IPS-18c (cell line): Measurements from ENCODE around the gene EN2.

ENCODE experiments used
- H3K4me3 ChIP-seq: 2 replicates; pipeline ENCODE4 v1.7.0; 2013; ENCODE audit warnings: low read depth, mild to moderate bottlenecking, low read length, moderate library complexity; ENCODE audit not compliant: insufficient read depth
- H3K9me3 ChIP-seq: one replicate; pipeline ENCODE4 v1.6.1; 2013; ENCODE audit warnings: mild to moderate bottlenecking, low read length, moderate library complexity; ENCODE audit not compliant: control insufficient read depth, insufficient read depth

EN2 gene

DNA sequence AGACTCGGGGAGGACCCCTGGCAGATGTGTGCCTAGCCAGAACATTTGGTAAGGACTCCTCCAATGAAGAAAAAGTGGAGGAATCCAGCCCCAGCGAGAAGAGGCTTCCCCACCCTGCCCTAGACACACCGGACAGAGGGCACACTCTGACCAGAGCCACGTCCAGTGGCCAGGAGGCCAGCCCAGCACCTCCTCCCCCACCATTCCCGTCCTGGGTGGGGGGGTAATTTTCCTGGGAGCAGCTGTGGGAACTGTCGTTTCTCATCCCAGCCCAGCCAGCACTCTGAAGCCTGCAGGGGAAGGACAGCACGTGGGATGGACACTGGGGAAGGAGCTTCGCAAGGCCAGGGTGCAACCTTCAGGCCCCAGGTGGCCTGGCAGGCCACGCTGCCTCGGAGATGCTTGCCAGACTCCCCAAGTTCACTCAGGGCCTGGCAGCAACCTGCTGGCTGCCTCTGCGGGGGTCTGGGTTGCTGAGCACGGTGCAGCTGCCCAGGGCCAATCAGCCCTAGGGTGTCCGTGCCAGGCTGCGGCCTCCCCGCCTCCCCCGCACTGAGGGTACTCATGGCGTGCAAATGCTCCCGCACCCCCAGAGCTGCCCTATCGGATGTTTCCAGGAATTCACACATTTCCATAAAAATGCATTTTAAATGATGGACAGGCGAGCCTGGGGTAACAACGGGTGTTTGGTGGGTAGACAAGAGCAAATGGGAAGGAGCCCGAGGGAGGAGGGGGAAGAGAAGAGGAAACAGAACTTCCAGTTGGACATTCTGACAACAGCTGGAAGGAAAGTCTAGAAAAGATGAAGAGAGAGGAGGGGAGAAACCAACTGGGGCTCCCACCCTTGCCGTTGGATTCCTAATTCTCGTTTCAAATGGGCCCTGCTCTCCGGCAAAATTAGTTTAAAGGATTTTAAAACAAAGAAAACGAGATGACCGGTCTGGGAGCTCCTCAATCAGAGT lies 1.9 kb upstream of the EN2 start:
- no peak overlapping the region for H3K4me3 ChIP-seq
- H3K9me3 ChIP-seq: no peaks in the 10 kb centered on the region

DNA sequence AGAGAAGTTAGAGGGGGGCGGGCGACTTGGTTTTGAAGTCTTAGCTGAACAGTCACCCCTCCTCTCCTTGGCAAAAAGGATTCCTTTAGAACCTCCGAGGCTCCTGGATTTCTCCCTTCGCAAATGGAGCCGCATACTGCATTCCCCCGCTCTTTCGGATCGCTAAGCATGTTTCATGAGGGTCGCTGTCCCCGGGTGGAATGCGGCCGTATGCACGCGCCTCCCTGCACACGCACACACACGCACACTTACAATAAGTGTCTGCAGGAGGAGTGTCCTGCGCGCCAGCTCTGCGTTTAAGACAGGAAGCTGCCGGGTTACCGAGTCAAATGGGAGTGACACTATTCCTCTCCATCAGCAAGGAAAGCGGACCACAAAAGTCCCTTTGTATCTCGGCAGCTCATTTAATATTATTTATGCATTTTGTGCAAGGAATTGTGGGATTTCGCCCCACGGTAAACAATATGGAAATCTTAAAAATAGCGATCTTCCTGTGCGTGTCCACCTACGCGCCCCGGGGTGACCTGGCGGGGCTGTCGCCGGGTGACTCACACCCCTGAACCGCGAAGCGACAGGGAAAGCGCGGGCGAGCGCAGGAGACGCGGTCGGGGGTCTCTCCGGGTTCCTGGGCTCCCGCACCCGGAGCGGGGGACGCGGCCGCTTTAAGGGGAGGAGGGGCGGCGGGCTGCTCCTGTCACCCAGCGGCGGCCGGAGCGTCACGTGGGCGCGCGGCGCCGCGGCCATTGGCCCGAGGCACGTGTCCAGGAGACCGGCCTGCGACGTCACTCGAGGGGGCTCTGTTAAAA lies 988 bp upstream of the EN2 start:
- 0 out of 2 replicates have a peak overlapping the region, but pooled peaks have one; percentile 9 for H3K4me3 ChIP-seq

DNA sequence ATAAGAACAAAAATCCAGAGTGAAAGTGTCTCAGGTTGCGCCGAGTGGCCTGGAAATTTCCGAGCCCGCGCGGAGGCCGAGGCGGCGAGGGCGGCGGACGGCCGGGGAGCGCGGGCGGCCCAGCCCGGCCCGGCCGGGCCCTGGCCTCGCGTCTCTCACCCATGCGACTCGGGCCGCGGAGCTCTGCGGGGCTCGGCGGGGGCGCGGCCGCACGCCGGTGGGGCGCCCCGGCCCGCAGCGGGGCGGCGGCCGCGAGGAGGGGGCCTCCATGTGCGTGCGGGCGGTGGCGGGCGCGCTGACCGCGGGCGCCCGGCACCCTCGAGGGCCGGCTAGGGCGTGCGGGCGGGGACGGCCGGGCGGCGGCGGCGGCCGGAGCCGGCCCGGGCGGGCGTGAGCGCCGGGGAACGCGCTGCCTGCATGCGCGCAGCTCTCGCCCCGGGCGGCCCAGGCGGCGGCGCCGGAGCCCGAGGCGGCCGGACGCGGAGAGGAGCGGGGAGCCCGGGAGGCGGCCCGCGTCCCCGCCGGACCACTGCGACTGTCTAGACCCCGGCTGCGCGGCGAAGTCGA lies 302 bp upstream of the EN2 start:
- H3K4me3 ChIP-seq: no peak overlapping the region

More for the DNA sequence above, 988 bp upstream of the EN2 start:
- no peaks in the 10 kb centered on the region for H3K9me3 ChIP-seq

DNA sequence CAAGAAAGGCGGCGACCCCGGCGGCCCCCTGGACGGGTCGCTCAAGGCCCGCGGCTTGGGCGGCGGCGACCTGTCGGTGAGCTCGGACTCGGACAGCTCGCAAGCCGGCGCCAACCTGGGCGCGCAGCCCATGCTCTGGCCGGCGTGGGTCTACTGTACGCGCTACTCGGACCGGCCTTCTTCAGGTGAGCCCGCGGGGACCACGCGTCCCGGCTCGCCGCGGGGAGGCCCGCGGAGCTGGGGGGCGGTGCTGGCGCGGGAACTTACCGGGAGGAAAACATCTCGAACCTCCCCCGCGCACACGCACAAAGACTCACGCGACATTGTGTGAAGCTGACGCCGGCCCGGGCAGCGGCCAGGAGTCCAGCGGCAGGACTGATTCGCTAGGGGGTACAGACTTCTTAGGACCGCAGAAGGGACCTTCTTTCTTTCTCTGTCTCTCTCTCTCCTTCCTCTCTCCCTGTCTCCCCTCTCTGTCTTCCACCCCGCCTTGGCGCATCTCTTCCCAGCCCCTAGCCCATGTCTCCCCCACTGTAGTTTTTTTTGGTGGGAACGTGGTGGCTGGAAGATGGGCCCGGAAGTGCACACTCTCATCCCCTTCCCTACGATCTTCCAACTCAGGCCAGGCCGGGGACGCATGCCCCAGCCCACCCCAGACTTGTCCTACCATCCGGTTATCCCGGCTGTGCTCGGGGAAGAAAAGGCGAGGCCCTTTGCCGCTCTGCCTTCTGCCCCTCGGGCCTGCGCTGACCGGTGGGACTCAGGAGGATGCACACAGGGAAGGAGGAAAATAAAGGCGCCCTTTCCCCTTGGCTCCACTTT lies 1.2 kb downstream of the EN2 start:
- Histone ChIP-seq H3K4me3 (0 out of 2 replicates have a peak overlapping the region, but pooled peaks have one; percentile 3), H3K9me3 (peaks cover 3% of the 10 kb centered on the region)

More for the DNA sequence above, 302 bp upstream of the EN2 start:
- H3K9me3 ChIP-seq: peaks cover 3% of the 10 kb centered on the region

DNA sequence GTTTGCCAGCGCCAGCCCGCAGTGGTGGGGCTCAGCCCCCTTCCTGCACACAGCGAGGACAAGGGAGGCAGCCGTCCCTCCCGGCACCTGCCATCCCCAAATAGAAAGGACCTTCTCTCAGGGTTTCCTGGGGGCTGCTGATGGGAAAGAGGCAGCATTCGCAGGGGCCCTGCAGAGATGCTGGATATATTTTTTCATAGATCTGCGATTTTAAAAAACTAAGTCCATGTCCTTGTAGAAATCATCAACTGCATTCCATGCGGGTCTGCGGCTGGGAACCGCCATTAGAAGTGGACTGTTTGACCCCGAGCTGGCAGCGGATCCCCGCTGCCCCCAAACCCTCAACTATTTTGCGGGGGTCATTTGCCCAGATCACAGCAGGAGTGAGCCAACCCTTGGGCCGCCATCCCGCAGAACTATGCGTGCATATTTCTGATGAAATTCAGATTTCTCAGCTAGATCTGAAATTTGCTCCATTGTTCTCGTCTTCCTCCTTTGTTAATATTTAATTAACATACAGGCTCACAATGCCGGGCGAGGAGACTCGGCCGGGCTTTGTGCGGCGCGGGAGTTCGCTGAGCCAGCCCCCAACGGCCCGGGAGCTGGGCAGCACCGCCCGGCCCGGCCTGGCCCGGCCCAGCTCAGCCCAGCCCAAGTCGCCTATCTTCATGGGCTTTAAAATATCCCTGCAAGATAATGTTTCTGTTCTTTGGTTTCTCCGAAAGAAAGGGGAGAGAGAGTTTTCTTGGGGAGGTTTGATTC lies 2.0 kb downstream of the EN2 start:
- H3K4me3 ChIP-seq: no peak overlapping the region
- peaks cover 3% of the 10 kb centered on the region for H3K9me3 ChIP-seq

DNA sequence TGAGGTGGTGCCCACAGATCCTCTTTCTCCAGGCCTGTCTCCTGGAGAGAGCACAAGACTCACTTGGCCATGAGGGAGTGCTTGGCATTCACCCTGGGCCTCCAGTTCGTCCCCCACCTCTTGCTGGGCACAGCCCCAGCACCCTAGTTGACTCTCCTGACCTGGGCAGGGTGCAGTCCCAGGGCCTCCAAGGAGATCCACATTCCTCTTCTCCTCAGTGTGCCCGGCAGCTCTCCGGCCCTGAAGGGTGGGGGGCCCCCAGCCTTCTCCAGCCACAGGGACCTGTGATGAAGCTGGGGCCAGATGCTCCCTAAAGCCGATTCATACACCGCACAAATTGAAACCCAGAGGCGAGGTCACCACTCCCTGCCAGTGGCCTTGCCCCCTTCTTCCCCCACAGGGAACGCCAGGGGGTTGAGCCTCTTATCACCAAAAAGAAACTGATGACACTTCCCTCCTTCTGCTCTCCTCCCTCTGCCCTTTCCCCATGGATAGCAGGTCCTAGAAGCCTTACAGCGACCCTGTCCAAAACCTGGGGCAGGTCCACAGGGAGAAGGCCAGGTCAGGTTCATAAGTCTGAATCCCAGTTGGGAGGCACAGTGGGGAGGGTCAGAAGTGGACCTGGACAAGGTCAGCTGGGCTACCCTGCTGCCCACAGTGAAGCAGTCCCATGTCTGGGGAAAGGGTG lies 3.1 kb downstream of the EN2 start:
- Histone ChIP-seq H3K4me3 (no peak overlapping the region), H3K9me3 (peaks cover 3% of the 10 kb centered on the region)

DNA sequence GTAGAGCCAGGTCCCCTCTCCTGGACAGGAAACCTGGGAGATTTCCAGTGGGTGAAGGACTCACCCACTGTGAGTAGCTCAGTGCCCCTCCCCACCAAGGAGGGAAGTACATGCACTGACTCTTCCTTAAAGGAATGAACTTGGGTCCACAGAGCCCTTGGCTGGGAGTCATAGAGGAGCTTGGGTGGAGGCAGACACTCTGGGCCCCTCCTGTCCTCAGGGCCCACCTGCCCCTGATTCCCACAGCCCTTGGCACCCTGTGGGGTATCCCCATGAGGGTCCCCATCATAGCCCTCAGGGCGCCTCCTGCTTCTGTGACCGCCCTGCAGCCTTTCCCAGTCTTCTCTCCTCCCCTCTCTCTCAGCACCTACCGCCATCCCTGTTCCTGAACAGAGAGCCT lies 3.7 kb downstream of the EN2 start:
- Histone ChIP-seq H3K4me3 (no peak overlapping the region), H3K9me3 (peaks cover 5% of the 10 kb centered on the region)

DNA sequence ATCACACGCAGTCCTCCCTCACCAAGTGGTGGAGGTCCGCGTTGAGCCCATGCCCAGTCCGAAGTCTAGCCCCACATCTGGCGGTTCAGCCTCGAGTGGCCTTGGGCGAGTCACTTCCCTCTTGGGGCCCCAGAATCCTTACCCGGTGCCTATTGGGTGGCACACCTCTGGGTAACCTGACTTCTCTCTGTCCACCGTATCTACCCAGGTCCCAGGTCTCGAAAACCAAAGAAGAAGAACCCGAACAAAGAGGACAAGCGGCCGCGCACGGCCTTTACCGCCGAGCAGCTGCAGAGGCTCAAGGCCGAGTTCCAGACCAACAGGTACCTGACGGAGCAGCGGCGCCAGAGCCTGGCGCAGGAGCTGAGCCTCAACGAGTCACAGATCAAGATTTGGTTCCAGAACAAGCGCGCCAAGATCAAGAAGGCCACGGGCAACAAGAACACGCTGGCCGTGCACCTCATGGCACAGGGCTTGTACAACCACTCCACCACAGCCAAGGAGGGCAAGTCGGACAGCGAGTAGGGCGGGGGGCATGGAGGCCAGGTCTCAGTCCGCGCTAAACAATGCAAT lies 4.3 kb downstream of the EN2 start:
- Histone ChIP-seq H3K4me3 (no peak overlapping the region), H3K9me3 (peaks cover 5% of the 10 kb centered on the region)

DNA sequence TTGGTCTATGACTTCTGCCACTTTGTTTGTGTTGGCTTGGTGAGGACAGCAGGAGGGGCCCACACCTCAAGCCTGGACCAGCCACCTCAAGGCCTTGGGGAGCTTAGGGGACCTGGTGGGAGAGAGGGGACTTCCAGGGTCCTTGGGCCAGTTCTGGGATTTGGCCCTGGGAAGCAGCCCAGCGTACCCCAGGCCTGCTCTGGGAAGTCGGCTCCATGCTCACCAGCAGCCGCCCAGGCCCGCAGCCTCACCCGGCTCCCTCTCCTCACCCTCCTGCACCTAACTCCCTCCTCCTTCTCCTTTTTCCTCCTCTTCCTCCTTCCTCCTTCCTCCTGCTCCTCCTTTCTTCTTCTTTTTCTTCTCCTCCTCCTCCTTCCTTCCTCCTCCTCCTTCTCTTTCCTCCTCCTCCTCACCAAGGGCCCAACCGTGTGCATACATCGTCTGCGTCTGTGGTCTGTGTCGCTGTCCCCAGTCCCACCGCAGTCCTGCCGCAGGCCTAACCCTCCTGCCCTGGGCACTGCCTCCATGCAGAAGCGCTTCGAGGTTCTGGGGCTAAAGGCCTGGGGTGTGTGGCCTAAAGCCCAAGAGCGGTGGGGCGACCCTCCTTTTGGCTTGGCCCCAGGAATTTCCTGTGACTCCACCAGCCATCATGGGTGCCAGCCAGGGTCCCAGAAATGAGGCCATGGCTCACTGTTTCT lies 5.3 kb downstream of the EN2 start:
- H3K4me3 ChIP-seq: no peak overlapping the region
- peaks cover 5% of the 10 kb centered on the region for H3K9me3 ChIP-seq

DNA sequence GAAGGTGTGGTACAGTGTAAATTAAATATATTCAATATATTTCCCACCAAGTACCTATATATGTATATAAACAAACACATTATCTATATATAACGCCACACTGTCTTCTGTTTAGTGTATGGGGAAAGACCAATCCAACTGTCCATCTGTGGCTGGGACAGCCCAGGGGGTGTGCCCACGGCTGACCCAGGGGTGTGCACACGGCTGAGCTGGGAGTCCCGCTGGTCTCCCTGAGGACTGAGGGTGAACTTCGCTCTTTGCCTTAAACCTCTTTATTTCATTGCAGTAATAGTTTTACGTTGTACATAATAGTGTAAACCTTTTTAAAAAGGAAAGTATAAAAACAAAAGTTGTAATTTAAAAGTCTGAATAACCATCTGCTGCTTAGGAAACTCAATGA lies 6.3 kb downstream of the EN2 start:
- H3K4me3 ChIP-seq: no peak overlapping the region
- peaks cover 8% of the 10 kb centered on the region for H3K9me3 ChIP-seq

DNA sequence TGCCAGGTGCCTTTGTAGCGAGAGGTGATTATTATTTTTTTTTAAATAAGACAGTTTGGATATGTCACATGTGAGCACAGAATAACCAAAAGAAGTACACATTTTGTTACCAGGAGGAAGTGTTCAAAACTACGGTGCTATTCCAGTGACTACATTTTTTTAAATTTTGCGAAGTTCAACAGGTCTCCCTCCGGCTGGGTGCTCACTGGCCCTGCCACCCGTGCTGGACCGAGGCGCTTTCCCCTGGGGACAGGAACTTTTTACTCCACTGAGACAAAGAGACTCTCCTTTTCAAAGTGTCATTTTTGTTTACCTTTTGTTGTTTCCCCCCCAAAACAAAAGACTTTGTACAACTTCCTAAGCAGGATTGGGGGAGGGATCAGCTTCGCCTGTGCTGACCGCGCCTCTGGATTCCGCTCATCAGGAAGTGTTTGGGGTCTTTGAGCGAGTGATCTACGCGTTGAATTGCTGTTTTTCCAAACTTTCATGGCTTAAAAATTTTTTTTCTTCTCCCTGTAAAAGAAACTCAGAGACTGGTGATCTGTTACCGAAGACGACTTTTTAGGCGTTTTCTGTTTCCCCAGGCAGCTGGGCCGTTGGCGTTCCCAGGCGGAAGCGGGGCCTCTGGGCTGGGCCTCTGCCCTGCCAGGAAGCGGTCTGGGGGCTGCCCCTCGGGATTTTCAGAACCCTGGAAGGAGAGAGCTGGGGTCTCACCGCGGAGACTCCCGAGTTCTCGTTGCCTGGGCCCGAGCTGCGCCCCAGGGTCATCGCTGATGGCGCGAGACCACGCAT lies 7.2 kb downstream of the EN2 start:
- Histone ChIP-seq H3K9me3 (peaks cover 8% of the 10 kb centered on the region), H3K4me3 (no peak overlapping the region)

DNA sequence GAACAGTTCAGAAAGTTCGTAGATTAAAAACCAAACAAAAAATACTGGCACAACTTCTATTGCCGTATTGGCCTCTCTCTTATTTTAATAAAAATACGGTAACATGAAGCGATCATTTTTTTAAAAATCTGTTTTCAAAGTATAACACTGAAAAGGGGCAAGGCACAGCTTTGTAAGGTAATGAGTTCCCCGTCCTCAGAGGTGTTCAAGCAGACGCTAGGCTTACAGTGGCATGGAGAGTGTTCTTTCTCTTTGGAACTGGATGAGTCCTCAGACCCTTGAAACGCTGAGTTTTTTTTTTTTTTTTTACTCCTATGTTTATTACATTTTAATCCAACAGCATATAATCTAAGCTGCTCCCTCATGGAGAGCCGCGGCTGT lies 7.8 kb downstream of the EN2 start:
- Histone ChIP-seq H3K4me3 (no peak overlapping the region), H3K9me3 (peaks cover 8% of the 10 kb centered on the region)

DNA sequence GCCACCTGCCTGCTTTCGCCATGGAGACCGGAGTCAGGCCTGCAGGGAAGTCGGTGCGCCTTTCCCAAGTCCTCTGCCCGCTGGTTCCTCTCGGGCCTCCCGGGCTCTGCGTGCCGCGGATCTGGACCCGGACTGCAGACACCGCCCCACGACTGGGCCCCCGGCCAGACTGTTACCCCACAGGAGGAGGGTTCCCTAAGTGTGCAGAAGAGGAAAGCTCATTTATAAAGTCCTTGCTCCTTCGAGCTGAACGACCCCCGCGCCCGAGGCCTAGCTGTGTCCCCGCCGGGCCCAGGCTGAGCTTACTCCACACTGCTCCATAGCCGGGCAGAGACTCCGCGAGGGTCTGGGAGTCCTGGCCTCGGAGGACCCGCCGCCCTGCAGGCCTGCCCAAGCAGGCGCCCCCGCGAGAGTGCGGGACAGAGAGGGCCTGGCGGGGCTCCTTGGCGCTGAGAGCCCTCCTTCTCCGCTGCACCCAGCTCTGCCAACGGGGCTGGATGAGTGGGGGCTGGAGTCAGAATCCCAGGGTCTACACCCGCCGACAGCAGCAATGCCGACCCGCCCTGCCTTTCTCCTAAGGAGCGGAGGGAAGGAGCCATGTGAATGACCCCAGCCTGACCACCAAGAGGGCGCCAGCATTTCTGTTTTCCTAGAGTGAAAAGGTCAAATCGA lies 8.3 kb downstream of the EN2 start:
- H3K4me3 ChIP-seq: peak overlapping the region; percentile 15; the same call in 1 of the 2 replicates

More for the DNA sequence above, 8.3 kb downstream of the EN2 start:
- peaks cover 8% of the 10 kb centered on the region for H3K9me3 ChIP-seq
